Endodermal cell (in vitro differentiated cells): Measurements from ENCODE around the gene PTGDR2. TPM values are rescaled to one million over a fixed set of nuclear protein-coding genes. Genes with fewer than 3 reads are reported as not detected.

Experiments
- DNase-seq: peaks from one replicate; pipeline ENCODE4 v3.0.0-alpha.2; 2017
- H3K27ac ChIP-seq: 2 replicates; pipeline ENCODE4 v1.5.1; 2013; ENCODE audit warnings: mild to moderate bottlenecking, low read depth, low read length, moderate library complexity
- H3K27me3 ChIP-seq: 2 replicates; pipeline ENCODE4 v1.6.1; 2013; ENCODE audit warnings: mild to moderate bottlenecking, low read length, moderate library complexity; ENCODE audit not compliant: insufficient read depth, control insufficient read depth, poor library complexity, severe bottlenecking
- H3K36me3 ChIP-seq: 2 replicates; pipeline ENCODE4 v1.7.0; 2013; ENCODE audit warnings: mild to moderate bottlenecking, low read length, moderate library complexity; ENCODE audit not compliant: control insufficient read depth, insufficient read depth
- H3K4me1 ChIP-seq: one replicate; pipeline ENCODE4 v1.7.0; 2013; ENCODE audit warnings: low read length; ENCODE audit not compliant: control insufficient read depth, insufficient read depth
- H3K4me3 ChIP-seq: 2 replicates; pipeline ENCODE4 v1.5.1; 2013; ENCODE audit warnings: mild to moderate bottlenecking, low read length, moderate library complexity
- H3K9ac ChIP-seq: 2 replicates; pipeline ENCODE4 v1.6.1; 2013; ENCODE audit warnings: mild to moderate bottlenecking, low read length, moderate library complexity; ENCODE audit not compliant: poor library complexity, severe bottlenecking; ENCODE audit errors: extremely low read depth
- H3K9me3 ChIP-seq: 2 replicates; pipeline ENCODE4 v1.6.1; 2013; ENCODE audit warnings: mild to moderate bottlenecking, low read length, moderate library complexity; ENCODE audit not compliant: control insufficient read depth
- H3K27ac Mint-ChIP-seq: 2 replicates; pipeline ENCODE4 v1.8.0; 2020; ENCODE audit warnings: mixed read lengths
- H3K27me3 Mint-ChIP-seq: 2 replicates; pipeline ENCODE4 v1.8.0; 2021; ENCODE audit warnings: mild to moderate bottlenecking, mixed read lengths; ENCODE audit not compliant: insufficient read depth
- H3K36me3 Mint-ChIP-seq: 2 replicates; pipeline ENCODE4 v1.8.0; 2020; ENCODE audit warnings: low read depth, mixed read lengths
- H3K4me1 Mint-ChIP-seq: 2 replicates; pipeline ENCODE4 v1.8.0; 2020; ENCODE audit warnings: mixed read lengths
- H3K4me3 Mint-ChIP-seq: 2 replicates; pipeline ENCODE4 v1.8.0; 2020; ENCODE audit warnings: mild to moderate bottlenecking, moderate library complexity, mixed read lengths
- H3K9me3 Mint-ChIP-seq: 2 replicates; pipeline ENCODE4 v1.8.0; 2020; ENCODE audit warnings: mild to moderate bottlenecking, mixed read lengths
- CTCF ChIP-seq: fragments of 200-600 bp; sonication (generic); conservative IDR thresholded peaks from 2 replicates; pipeline ENCODE4 v1.5.0; 2021; ENCODE audit warnings: antibody characterized with exemption, mild to moderate bottlenecking
- WGBS, 2 experiments: methylation state at CpG; one replicate each; pipeline versions ENCODE4 v1.1.5 to v1.1.7; 2013; ENCODE audit warnings: missing lambda C conversion rate in 2 of 2, mixed read lengths in 1 of 2; ENCODE audit not compliant: insufficient coverage in 1 of 2, insufficient read length in 1 of 2; 5-methylcytosine and 5-hydroxymethylcytosine counted together
- total RNA-seq, 2 donors: library from RNA; stranded (reverse); fragmentation: NEBNext Ultra II Directional in 1 of 2; extraction: Animal tissue kit (Norgen Biotek cat#: 25700) in 1 of 2; gene quantifications; 2 replicates in 1 of 2; 3 replicates in 1 of 2; pipeline ENCODE4 v1.2.1, GENCODE V29; 2021

Gene PTGDR2
- total RNA-seq, 2 donors from 2014 or later, result 0.15 TPM; not detected in 1

GRCh38 chr11:60872124-60872960 lies 16.6 kb upstream of the PTGDR2 start:
- no peak for DNase-seq
- no peak overlapping the region for H3K27ac ChIP-seq
- Mint-ChIP-seq H3K27ac (no peak overlapping the region), H3K27me3 (peaks cover 1% of the 10 kb centered on the region), H3K36me3 (no peaks in the 10 kb centered on the region), H3K9me3 (no peaks in the 10 kb centered on the region), H3K4me1 (peaks cover 4% of the 10 kb centered on the region), H3K4me3 (no peak overlapping the region)
- no peaks in the 10 kb centered on the region for H3K9me3 ChIP-seq
- no peak overlapping the region for H3K4me3 ChIP-seq
- peaks cover 1% of the 10 kb centered on the region for H3K36me3 ChIP-seq
- no peaks in the 10 kb centered on the region for H3K27me3 ChIP-seq
- H3K4me1 ChIP-seq, result no peaks in the 10 kb centered on the region
- no peak overlapping the region for H3K9ac ChIP-seq
- TF ChIP-seq CTCF, result no peak
- WGBS, 2 experiments, result 87 to 100% methylated on average over 4 to 5 of the region's 6 CpGs

GRCh38 chr11:60871378-60872061 lies 15.8 kb upstream of the PTGDR2 start:
- Mint-ChIP-seq H3K36me3 (no peaks in the 10 kb centered on the region), H3K27ac (no peak overlapping the region), H3K4me3 (no peak overlapping the region), H3K4me1 (peaks cover 4% of the 10 kb centered on the region), H3K9me3 (no peaks in the 10 kb centered on the region), H3K27me3 (peaks cover 1% of the 10 kb centered on the region)
- 90 to 91% methylated on average over 4 to 7 of the region's 7 CpGs for WGBS, 2 experiments
- Histone ChIP-seq H3K27ac (no peak overlapping the region), H3K9me3 (no peaks in the 10 kb centered on the region), H3K36me3 (no peaks in the 10 kb centered on the region), H3K27me3 (no peaks in the 10 kb centered on the region), H3K4me1 (no peaks in the 10 kb centered on the region), H3K9ac (no peak overlapping the region), H3K4me3 (no peak overlapping the region)
- DNase-seq, result peak; percentile 61
- no peak for TF ChIP-seq CTCF

GRCh38 chr11:60870733-60871377 lies 15.1 kb upstream of the PTGDR2 start:
- Mint-ChIP-seq H3K27ac (no peak overlapping the region), H3K27me3 (peaks cover 1% of the 10 kb centered on the region), H3K36me3 (no peaks in the 10 kb centered on the region), H3K9me3 (no peaks in the 10 kb centered on the region), H3K4me3 (no peak overlapping the region), H3K4me1 (peaks cover 4% of the 10 kb centered on the region)
- no peaks in the 10 kb centered on the region for H3K27me3 ChIP-seq
- 88 to 95% methylated on average over 8 to 13 of the region's 13 CpGs for WGBS, 2 experiments
- H3K4me3 ChIP-seq, result no peak overlapping the region
- no peak overlapping the region for H3K27ac ChIP-seq
- TF ChIP-seq CTCF, result no peak
- no peaks in the 10 kb centered on the region for H3K9me3 ChIP-seq
- no peak for DNase-seq
- H3K9ac ChIP-seq, result no peak overlapping the region
- no peaks in the 10 kb centered on the region for H3K4me1 ChIP-seq
- H3K36me3 ChIP-seq, result no peaks in the 10 kb centered on the region
